GM21528 (cell line): ENCODE results near the gene CDH4.

Experiments used
- ATAC-seq: cut with Tn5 transposase; IDR thresholded peaks from one replicate; pipeline ENCODE4 v1.9.1; 2021; ENCODE audit warnings: mild to moderate bottlenecking, moderate library complexity; ENCODE audit not compliant: unreplicated experiment, low FRiP score

CDH4 gene

GRCh38 chr20:61708891-61709290, 456.8 kb downstream of the CDH4 start:
- ATAC-seq, result no peak

GRCh38 chr20:61710108-61710507, 458.0 kb downstream of the CDH4 start:
- no peak for ATAC-seq

GRCh38 chr20:61712688-61713087, 460.6 kb downstream of the CDH4 start:
- no peak for ATAC-seq

- ATAC-seq, result no peak
Observed at GRCh38 chr20:61718361-61719005, 466.4 kb downstream of the CDH4 start.

- no peak for ATAC-seq
Observed at GRCh38 chr20:61719691-61720347, 467.8 kb downstream of the CDH4 start.

- ATAC-seq, result no peak
Observed at GRCh38 chr20:61720348-61720696, 468.3 kb downstream of the CDH4 start.

- ATAC-seq, result no peak
Observed at GRCh38 chr20:61722146-61722678, 470.2 kb downstream of the CDH4 start.

GRCh38 chr20:61723529-61724257, 471.6 kb downstream of the CDH4 start:
- no peak for ATAC-seq

- no peak for ATAC-seq
Observed at GRCh38 chr20:61724376-61724775, 472.3 kb downstream of the CDH4 start.

- no peak for ATAC-seq
Observed at GRCh38 chr20:61725145-61725544, 473.1 kb downstream of the CDH4 start.

- ATAC-seq, result no peak
Observed at GRCh38 chr20:61725966-61726365, 473.9 kb downstream of the CDH4 start.

GRCh38 chr20:61726979-61727378, 474.9 kb downstream of the CDH4 start:
- ATAC-seq, result no peak

- ATAC-seq, result no peak
Observed at GRCh38 chr20:61727761-61728160, 475.7 kb downstream of the CDH4 start.

GRCh38 chr20:61728326-61728725, 476.3 kb downstream of the CDH4 start:
- ATAC-seq, result no peak

GRCh38 chr20:61728786-61729770, 477.0 kb downstream of the CDH4 start:
- ATAC-seq, result no peak

- ATAC-seq, result no peak
Observed at GRCh38 chr20:61730631-61731362, 478.7 kb downstream of the CDH4 start.

GRCh38 chr20:61731363-61732181, 479.5 kb downstream of the CDH4 start:
- no peak for ATAC-seq

- ATAC-seq, result no peak
Observed at GRCh38 chr20:61732511-61733210, 480.6 kb downstream of the CDH4 start.
